DND-41 (cell line): ENCODE measurements around the gene RSPH10B2.
"Not testable (repeated sequence)": the region's sequence is repeated elsewhere in the genome, so short reads cannot be mapped to it uniquely, and the experiment has no call there.

Experiments
- ATAC-seq: fragments of 200-7000 bp; cut with Tn5 transposase; 3 replicates; pipeline ENCODE4 v1.9.1; 2021; ENCODE audit warnings: low read depth; ENCODE audit not compliant: insufficient read depth
- DNase-seq: peaks from one replicate; pipeline ENCODE4 v3.0.0-alpha.2; 2020
- H2AFZ ChIP-seq: 2 replicates; pipeline ENCODE4 v1.6.0; 2012; ENCODE audit warnings: low read depth, low read length
- H3K27ac ChIP-seq: 2 replicates; pipeline ENCODE4 v1.5.1; 2012; ENCODE audit warnings: low read length, inconsistent platforms
- H3K27me3 ChIP-seq: fragments of 200-600 bp; sonication (generic); 2 replicates; pipeline ENCODE4 v1.6.0; 2012; ENCODE audit warnings: low read length, mild to moderate bottlenecking, inconsistent platforms; ENCODE audit not compliant: insufficient read depth, poor library complexity
- H3K36me3 ChIP-seq: 2 replicates; pipeline ENCODE4 v1.5.1; 2012; ENCODE audit warnings: low read length, inconsistent platforms; ENCODE audit not compliant: insufficient read depth
- H3K4me1 ChIP-seq: 2 replicates; pipeline ENCODE4 v1.5.1; 2012; ENCODE audit warnings: mild to moderate bottlenecking, low read length; ENCODE audit not compliant: insufficient read depth
- H3K4me2 ChIP-seq: 2 replicates; pipeline ENCODE4 v1.6.0; 2012; ENCODE audit warnings: mild to moderate bottlenecking, moderate library complexity, low read length, inconsistent platforms; ENCODE audit not compliant: insufficient read depth
- H3K4me3 ChIP-seq, 2 experiments: fragments of 200-600 bp in 1 of 2; shearing (Covaris generic) in 1 of 2; 2 replicates each; pipeline ENCODE4 v1.5.1; 2012 to 2016; ENCODE audit warnings: inconsistent platforms in 2 of 2, low read length in 2 of 2, mild to moderate bottlenecking in 2 of 2, low read depth in 1 of 2, moderate library complexity in 1 of 2
- H3K79me2 ChIP-seq: 2 replicates; pipeline ENCODE4 v1.6.0; 2012; ENCODE audit warnings: low read length, inconsistent platforms; ENCODE audit not compliant: insufficient read depth
- H3K9ac ChIP-seq: 2 replicates; pipeline ENCODE4 v1.6.0; 2012; ENCODE audit warnings: low read depth, mild to moderate bottlenecking, inconsistent platforms, low read length, moderate library complexity
- H3K9me3 ChIP-seq: 2 replicates; pipeline ENCODE4 v1.5.1; 2012; ENCODE audit warnings: low read length, moderate library complexity, mild to moderate bottlenecking, inconsistent platforms; ENCODE audit not compliant: insufficient read depth, severe bottlenecking
- H4K20me1 ChIP-seq: 2 replicates; pipeline ENCODE4 v1.6.0; 2012; ENCODE audit warnings: low read length; ENCODE audit not compliant: insufficient read depth

The RSPH10B2 gene

GRCh38 chr7:6847751-6848150 lies 93.8 kb downstream of the RSPH10B2 start:
- H3K4me3 ChIP-seq, DNase-seq, H2AFZ ChIP-seq, H3K9me3 ChIP-seq, H3K4me2 ChIP-seq, H3K79me2 ChIP-seq, ATAC-seq, H4K20me1 ChIP-seq, H3K27ac ChIP-seq, H3K9ac ChIP-seq, H3K27me3 ChIP-seq, H3K36me3 ChIP-seq: not testable (repeated sequence)
- H3K4me1 ChIP-seq = peaks cover 17% of the 10 kb centered on the region
